HEK293 (cell line): Measurements from ENCODE around the gene MAP3K15.
"Not testable (repeated sequence)": the region's sequence is repeated elsewhere in the genome, so short reads cannot be mapped to it uniquely, and the experiment has no call there.

Source experiments
- ZBTB17 ChIP-seq: fragments of 450-650 bp; formaldehyde crosslinking; IDR thresholded peaks from 2 replicates; pipeline ENCODE4 v1.5.1; 2016; ENCODE audit warnings: missing biosample characterization, missing genetic modification characterization
- ZNF174 ChIP-seq: fragments of 450-650 bp; formaldehyde crosslinking; IDR thresholded peaks from 2 replicates; pipeline ENCODE4 v1.5.0; 2017; ENCODE audit warnings: missing biosample characterization, mild to moderate bottlenecking, missing genetic modification characterization
- ZNF426 ChIP-seq: fragments of 450-650 bp; formaldehyde crosslinking; IDR thresholded peaks from 2 replicates; pipeline ENCODE4 v1.5.1; 2017; ENCODE audit warnings: missing biosample characterization, missing genetic modification characterization, mild to moderate bottlenecking, inconsistent platforms, moderate library complexity
- ZNF530 ChIP-seq: fragments of 450-650 bp; formaldehyde crosslinking; IDR thresholded peaks from 2 replicates; pipeline ENCODE4 v1.5.1; 2016; ENCODE audit warnings: low read depth, missing biosample characterization, missing genetic modification characterization
- ZNF777 ChIP-seq: fragments of 450-650 bp; formaldehyde crosslinking; IDR thresholded peaks from 2 replicates; pipeline ENCODE4 v1.5.1; 2017; ENCODE audit warnings: missing biosample characterization, missing genetic modification characterization, borderline replicate concordance
- TF ChIP-seq, protein P1 (sequence below): fragments of 450-650 bp; formaldehyde crosslinking; IDR thresholded peaks from 2 replicates; pipeline ENCODE4 v1.5.1; 2016; ENCODE audit warnings: missing biosample characterization, missing genetic modification characterization

DNA sequence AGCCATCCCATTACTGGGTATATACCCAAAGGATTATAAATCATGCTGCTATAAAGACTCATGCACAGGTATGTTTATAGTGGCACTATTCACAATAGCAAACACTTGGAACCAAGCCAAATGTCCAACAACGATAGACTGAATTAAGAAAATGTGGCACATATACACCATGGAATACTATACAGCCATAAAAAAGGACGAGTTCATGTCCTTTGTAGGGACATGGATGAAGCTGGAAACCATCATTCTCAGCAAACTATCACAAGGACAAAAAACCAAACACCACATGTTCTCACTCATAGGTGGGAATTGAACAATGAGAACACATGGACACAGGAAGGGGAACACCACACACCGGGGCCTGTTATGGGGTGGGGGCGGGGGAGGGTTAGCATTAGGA lies 92.6 kb downstream of the MAP3K15 start:
- not testable (repeated sequence) for TF ChIP-seq ZBTB17; ZNF777 (tag by site-specific recombination); ZNF530 (tag by site-specific recombination); ZNF426 (tag by site-specific recombination); ZNF174 (tag by site-specific recombination)
- TF ChIP-seq, protein P1, sequence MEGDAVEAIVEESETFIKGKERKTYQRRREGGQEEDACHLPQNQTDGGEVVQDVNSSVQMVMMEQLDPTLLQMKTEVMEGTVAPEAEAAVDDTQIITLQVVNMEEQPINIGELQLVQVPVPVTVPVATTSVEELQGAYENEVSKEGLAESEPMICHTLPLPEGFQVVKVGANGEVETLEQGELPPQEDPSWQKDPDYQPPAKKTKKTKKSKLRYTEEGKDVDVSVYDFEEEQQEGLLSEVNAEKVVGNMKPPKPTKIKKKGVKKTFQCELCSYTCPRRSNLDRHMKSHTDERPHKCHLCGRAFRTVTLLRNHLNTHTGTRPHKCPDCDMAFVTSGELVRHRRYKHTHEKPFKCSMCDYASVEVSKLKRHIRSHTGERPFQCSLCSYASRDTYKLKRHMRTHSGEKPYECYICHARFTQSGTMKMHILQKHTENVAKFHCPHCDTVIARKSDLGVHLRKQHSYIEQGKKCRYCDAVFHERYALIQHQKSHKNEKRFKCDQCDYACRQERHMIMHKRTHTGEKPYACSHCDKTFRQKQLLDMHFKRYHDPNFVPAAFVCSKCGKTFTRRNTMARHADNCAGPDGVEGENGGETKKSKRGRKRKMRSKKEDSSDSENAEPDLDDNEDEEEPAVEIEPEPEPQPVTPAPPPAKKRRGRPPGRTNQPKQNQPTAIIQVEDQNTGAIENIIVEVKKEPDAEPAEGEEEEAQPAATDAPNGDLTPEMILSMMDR (tag by site-specific recombination): not testable (repeated sequence)
